PFSK-1 (cell line): ENCODE measurements around the gene DYNC1LI1. TPM values are rescaled to one million over a fixed set of nuclear protein-coding genes. Genes with fewer than 3 reads are reported as not detected.

Experiments
- FOXP2 ChIP-seq: optimal IDR thresholded peaks from 2 replicates; pipeline ENCODE3; 2011; ENCODE audit warnings: borderline replicate concordance, control low read depth, inconsistent platforms; ENCODE audit not compliant: insufficient read depth; ENCODE audit errors: extremely low read length, extremely low read depth
- POLR2AphosphoS5 ChIP-seq: IDR thresholded peaks from 2 replicates; pipeline ENCODE4 v1.6.1; 2012; ENCODE audit warnings: low read depth, mild to moderate bottlenecking, control low read depth, low read length, moderate library complexity
- REST ChIP-seq, 2 experiments: IDR thresholded peaks; 2 replicates each; pipeline versions ENCODE4 v1.6.1 to v1.8.0; 2011 to 2012; ENCODE audit warnings: low read depth in 2 of 2, low read length in 2 of 2, control low read depth in 1 of 2, inconsistent platforms in 1 of 2, mild to moderate bottlenecking in 1 of 2, moderate library complexity in 1 of 2; ENCODE audit not compliant: insufficient read depth in 1 of 2
- SIN3A ChIP-seq: IDR thresholded peaks from 2 replicates; pipeline ENCODE4 v1.6.1; 2012; ENCODE audit warnings: mild to moderate bottlenecking, low read length, moderate library complexity, borderline replicate concordance; ENCODE audit not compliant: insufficient read depth
- TAF1 ChIP-seq: IDR thresholded peaks from 2 replicates; pipeline ENCODE4 v1.6.1; 2012; ENCODE audit warnings: low read length, control low read depth, borderline replicate concordance; ENCODE audit not compliant: insufficient read depth
- polyA plus RNA-seq: library from polyadenylated mRNA; unstranded; fragments of >200 nt; gene quantifications from one replicate; pipeline ENCODE4 v1.2.1, GENCODE V29; 2012; ENCODE audit warnings: low read depth, missing spikeins; ENCODE audit not compliant: insufficient read length

DYNC1LI1 gene
- polyA plus RNA-seq, result 36.2 TPM

DNA sequence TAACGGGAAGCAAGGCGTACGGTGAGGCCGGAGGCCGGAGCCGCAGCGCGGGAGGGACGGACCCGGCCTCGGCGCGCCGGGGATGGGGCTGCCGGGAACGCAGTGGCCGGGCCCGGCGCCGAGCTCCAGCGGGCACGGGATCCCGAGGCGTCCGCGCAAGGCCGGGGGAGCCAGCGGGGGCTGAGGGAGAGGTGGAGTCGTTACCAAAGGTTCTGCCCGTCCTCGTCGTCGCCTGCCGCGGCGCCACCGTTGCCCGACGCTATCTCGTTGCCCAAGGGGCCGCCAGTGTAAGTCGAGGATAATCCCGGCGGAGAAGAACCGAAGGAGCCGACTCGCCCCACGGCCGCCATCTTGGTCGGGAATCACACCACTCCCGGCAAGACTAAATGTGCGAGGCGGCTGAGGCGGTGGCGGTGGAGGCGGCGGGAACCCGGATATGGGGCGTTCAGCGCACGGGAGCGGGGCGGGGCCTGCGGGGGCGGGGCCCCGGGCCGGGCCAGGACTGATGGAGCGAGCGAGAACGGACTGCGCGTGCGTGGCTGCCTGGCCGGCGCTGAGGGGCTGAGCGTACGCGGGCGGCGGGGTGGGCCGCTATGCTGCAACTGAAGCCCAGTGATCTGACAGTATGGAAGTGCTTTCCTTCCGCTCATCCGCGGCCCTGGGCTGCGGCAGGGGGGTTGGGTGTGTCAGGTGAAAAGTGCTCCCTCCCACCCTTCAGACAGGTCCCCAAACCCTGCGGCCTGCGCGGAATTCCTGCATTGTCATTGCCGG is at the start of gene DYNC1LI1:
TSS of gene DYNC1LI1 (minus strand) at position 438 of the 771 bp plus-strand sequence. CDS start at position 350, 88 bp downstream.
- peak; percentile 80 for TF ChIP-seq POLR2AphosphoS5
- TF ChIP-seq FOXP2, result no peak
- TF ChIP-seq REST (IDR thresholded peaks at IDR 0.05; ENCODE audit: insufficient read depth in 1 of 2, low read depth in 2 of 2, low read length in 2 of 2), result no peak
- 0 out of 2 replicates have a peak, but pooled peaks have one; percentile 6 for TF ChIP-seq SIN3A
- peak; percentile 78; the same call in 1 of the 2 replicates for TF ChIP-seq TAF1

DNA sequence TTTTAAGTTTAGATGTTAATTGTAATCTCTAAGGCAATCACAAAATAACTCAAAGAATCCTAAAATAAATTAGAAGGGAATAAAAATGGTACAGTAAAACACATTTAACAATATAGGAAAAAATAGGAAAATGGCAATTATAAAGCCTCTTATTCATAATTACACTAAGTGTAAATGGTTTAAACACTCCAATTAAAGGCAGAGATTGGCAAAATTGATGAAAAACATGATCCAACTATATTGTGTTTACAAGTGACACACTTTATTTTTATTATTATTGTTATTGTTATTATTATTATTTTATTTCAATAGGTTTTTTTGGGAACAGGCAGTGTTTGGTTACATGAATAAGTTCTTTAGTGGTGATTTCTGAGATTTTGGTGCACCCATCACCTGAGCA is 48.7 kb upstream of the DYNC1LI1 start:
- TF ChIP-seq FOXP2 (no peak), TAF1 (no peak), POLR2AphosphoS5 (no peak), SIN3A (no peak), REST (IDR thresholded peaks at IDR 0.05; ENCODE audit: insufficient read depth in 1 of 2, low read depth in 2 of 2, low read length in 2 of 2) (no peak)

GRCh38 chr3:32616267-32616962 is 45.8 kb upstream of the DYNC1LI1 start:
- TF ChIP-seq TAF1, result no peak
- TF ChIP-seq REST (IDR thresholded peaks at IDR 0.05; ENCODE audit: insufficient read depth in 1 of 2, low read depth in 2 of 2, low read length in 2 of 2), result no peak
- no peak for TF ChIP-seq SIN3A
- TF ChIP-seq FOXP2, result no peak
- TF ChIP-seq POLR2AphosphoS5, result no peak

DNA sequence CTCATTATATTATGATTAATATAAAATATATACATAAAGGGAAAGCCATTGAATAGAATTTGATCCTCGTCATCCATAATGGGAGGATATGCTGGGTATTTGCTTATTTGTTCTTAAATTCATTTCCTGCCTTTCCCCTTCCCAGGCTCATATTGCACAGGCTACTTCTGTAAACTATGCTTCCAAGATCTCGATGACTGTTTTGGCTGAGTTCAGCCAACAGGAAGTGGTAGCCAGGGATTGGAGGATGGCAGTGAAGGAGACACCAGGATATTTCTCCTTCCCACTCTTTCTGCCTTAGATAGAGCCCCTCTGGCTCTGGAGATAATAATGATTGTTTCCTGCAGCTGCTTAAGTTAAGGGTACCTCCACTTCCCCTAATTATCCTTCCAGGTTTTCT is 44.3 kb upstream of the DYNC1LI1 start:
- no peak for TF ChIP-seq REST (IDR thresholded peaks at IDR 0.05; ENCODE audit: insufficient read depth in 1 of 2, low read depth in 2 of 2, low read length in 2 of 2)
- TF ChIP-seq SIN3A, result no peak
- no peak for TF ChIP-seq TAF1
- TF ChIP-seq FOXP2, result no peak
- no peak for TF ChIP-seq POLR2AphosphoS5
